HL-60 (cell line): Measurements from ENCODE around the gene CDK19.

Source experiments
- DNase-seq, 2 experiments: peaks; one replicate each; pipeline ENCODE4 v3.0.0-alpha.2; 2010 to 2020; ENCODE audit warnings: low read depth in 1 of 2, low spot score in 1 of 2
- H3K27ac ChIP-seq: fragments of 250-450 bp; sonication (Bioruptor Pico); replicated peaks from 2 replicates; pipeline ENCODE4 v1.5.1; 2020; ENCODE audit warnings: mild to moderate bottlenecking, moderate library complexity
- H3K27me3 ChIP-seq: fragments of 250-450 bp; sonication (Bioruptor Pico); 2 replicates; pipeline ENCODE4 v1.5.1; 2021; ENCODE audit warnings: mild to moderate bottlenecking, moderate library complexity; ENCODE audit not compliant: insufficient read depth, poor library complexity, severe bottlenecking
- H3K4me3 ChIP-seq: replicated peaks from 2 replicates; pipeline ENCODE4 v1.5.1; 2011; ENCODE audit warnings: mild to moderate bottlenecking, control low read depth, low read length; ENCODE audit not compliant: insufficient read depth
- GABPA ChIP-seq: IDR thresholded peaks from 2 replicates; pipeline ENCODE4 v1.6.1; 2012; ENCODE audit warnings: low read depth
- POLR2AphosphoS5 ChIP-seq: IDR thresholded peaks from 2 replicates; pipeline ENCODE4 v1.6.1; 2012; ENCODE audit warnings: low read depth
- REST ChIP-seq: IDR thresholded peaks from 2 replicates; pipeline ENCODE4 v1.6.1; 2012; ENCODE audit warnings: low read depth; ENCODE audit not compliant: insufficient replicate concordance
- SPI1 ChIP-seq: IDR thresholded peaks from 2 replicates; pipeline ENCODE4 v1.6.1; 2012; ENCODE audit warnings: low read depth, mild to moderate bottlenecking, borderline replicate concordance
- TF ChIP-seq, protein P1 (sequence below): IDR thresholded peaks from one replicate; pipeline ENCODE4 v1.5.1; 2011; ENCODE audit warnings: low read length, control low read depth, inconsistent platforms; ENCODE audit not compliant: insufficient read depth

CDK19 gene

GRCh38 chr6:110690106-110690654 lies 125.1 kb downstream of the CDK19 start:
- DNase-seq: no peak

GRCh38 chr6:110689275-110689935 lies 125.9 kb downstream of the CDK19 start:
- Histone ChIP-seq H3K27me3 (no peaks in the 10 kb centered on the region), H3K27ac (no peak overlapping the region), H3K4me3 (no peak overlapping the region)
- DNase-seq: no peak
- no peak for TF ChIP-seq REST
- no peak for TF ChIP-seq GABPA
- TF ChIP-seq, protein P1, sequence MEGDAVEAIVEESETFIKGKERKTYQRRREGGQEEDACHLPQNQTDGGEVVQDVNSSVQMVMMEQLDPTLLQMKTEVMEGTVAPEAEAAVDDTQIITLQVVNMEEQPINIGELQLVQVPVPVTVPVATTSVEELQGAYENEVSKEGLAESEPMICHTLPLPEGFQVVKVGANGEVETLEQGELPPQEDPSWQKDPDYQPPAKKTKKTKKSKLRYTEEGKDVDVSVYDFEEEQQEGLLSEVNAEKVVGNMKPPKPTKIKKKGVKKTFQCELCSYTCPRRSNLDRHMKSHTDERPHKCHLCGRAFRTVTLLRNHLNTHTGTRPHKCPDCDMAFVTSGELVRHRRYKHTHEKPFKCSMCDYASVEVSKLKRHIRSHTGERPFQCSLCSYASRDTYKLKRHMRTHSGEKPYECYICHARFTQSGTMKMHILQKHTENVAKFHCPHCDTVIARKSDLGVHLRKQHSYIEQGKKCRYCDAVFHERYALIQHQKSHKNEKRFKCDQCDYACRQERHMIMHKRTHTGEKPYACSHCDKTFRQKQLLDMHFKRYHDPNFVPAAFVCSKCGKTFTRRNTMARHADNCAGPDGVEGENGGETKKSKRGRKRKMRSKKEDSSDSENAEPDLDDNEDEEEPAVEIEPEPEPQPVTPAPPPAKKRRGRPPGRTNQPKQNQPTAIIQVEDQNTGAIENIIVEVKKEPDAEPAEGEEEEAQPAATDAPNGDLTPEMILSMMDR: no peak
- TF ChIP-seq POLR2AphosphoS5: no peak
- no peak for TF ChIP-seq SPI1

More at GRCh38 chr6:110690106-110690654, 125.1 kb downstream of the CDK19 start:
- no peak overlapping the region for H3K4me3 ChIP-seq
- no peaks in the 10 kb centered on the region for H3K27me3 ChIP-seq
- no peak overlapping the region for H3K27ac ChIP-seq
- TF ChIP-seq, protein P1: no peak
- no peak for TF ChIP-seq SPI1

DNA sequence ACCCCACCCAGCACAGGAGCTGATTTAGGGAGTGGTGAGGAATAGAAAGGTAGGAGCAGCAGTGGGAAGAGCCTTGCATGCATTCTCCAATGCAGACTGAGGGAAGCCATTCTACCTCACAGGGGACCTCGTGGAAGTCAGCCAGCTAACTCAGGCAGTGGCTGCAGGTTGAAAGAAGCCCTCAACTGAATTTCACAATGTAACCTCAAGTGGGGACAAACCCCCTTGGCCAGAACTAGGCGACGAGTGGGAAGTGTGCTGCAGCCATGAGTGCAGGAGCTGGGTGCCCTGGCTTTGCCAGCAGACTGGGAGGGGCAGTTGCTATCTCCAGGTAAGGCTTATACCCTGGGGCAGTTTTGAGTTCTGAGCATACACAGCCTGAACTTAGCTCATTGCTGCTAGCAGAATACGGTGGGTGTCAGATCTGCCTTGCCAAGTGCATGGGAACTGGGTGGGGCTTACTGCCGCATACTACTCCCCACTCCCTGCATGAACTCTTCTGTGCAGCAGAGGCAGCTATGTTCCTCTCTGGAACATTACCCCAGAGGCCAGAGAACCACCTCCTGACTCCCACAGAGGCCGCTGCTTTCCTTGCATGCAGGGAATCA lies 126.5 kb downstream of the CDK19 start:
- peak overlapping the region; percentile 55 for H3K27ac ChIP-seq
- no peaks in the 10 kb centered on the region for H3K27me3 ChIP-seq
- TF ChIP-seq SPI1 (no peak), GABPA (no peak), POLR2AphosphoS5 (no peak), REST (no peak)
- TF ChIP-seq, protein P1: no peak
- no peak overlapping the region for H3K4me3 ChIP-seq
- DNase-seq: peak in 1 of 2 experiments; percentile 64
